HepG2 (cell line): ENCODE measurements around the gene TEX19. TPM values are rescaled to one million over a fixed set of nuclear protein-coding genes. Genes with fewer than 3 reads are reported as not detected.

ENCODE experiments used
- ETV5 ChIP-seq: IDR thresholded peaks from 2 replicates; pipeline ENCODE4 v1.6.1; 2018; ENCODE audit warnings: missing biosample characterization, missing genetic modification reagents, inconsistent platforms, borderline replicate concordance
- FOSL2 ChIP-seq: sonication (generic); formaldehyde crosslinking; IDR thresholded peaks from 2 replicates; pipeline ENCODE4 v1.4.0; 2020; ENCODE audit warnings: missing genetic modification reagents
- HMG20A ChIP-seq: IDR thresholded peaks from 2 replicates; pipeline ENCODE4 v1.6.1; 2016; ENCODE audit warnings: borderline replicate concordance
- KMT2A ChIP-seq: sonication (generic); formaldehyde crosslinking; IDR thresholded peaks from 2 replicates; pipeline ENCODE4 v1.4.0; 2020; ENCODE audit warnings: missing genetic modification reagents
- SMC3 ChIP-seq: IDR thresholded peaks from 2 replicates; pipeline ENCODE4 v1.6.1; 2011; ENCODE audit warnings: low read length, improper control_type of control experiment
- SNAPC4 ChIP-seq: sonication (generic); formaldehyde crosslinking; IDR thresholded peaks from 2 replicates; pipeline ENCODE4 v1.4.0; 2020; ENCODE audit warnings: mild to moderate bottlenecking, missing genetic modification reagents
- SNAPC5 ChIP-seq: sonication (generic); formaldehyde crosslinking; IDR thresholded peaks from 2 replicates; pipeline ENCODE4 v1.8.1; 2023; ENCODE audit warnings: mild to moderate bottlenecking, missing genetic modification reagents, borderline replicate concordance
- ZNF574 ChIP-seq: sonication (generic); formaldehyde crosslinking; IDR thresholded peaks from 2 replicates; pipeline ENCODE4 v1.4.0; 2020; ENCODE audit warnings: missing genetic modification reagents
- polyA plus RNA-seq, 8 experiments: library from polyadenylated mRNA; depleted of rRNA in 3 of 8; stranded (reverse) in 7 of 8; unstranded in 1 of 8; fragments of >200 nt; fragmentation: Illumina TruSeq in 4 of 8; extraction: Trizol in 4 of 8; gene quantifications; 2 replicates each; pipeline versions ENCODE4 v1.2.1 to v1.2.3, GENCODE V29; 2011 to 2016; ENCODE audit warnings: low read depth in 4 of 8, missing spikeins in 1 of 8, mixed read lengths in 1 of 8; ENCODE audit not compliant: insufficient read depth in 1 of 8
- total RNA-seq, 5 experiments: library from RNA; depleted of rRNA; stranded (reverse); fragments of >200 nt; fragmentation: Illumina TruSeq; extraction: Trizol; gene quantifications; 2 replicates each; pipeline ENCODE4 v1.2.3, GENCODE V29; 2016; ENCODE audit warnings: low read depth in 1 of 5
- TF ChIP-seq, protein P1 (sequence below): sonication (generic); formaldehyde crosslinking; IDR thresholded peaks from 2 replicates; pipeline ENCODE4 v1.4.0; 2020; ENCODE audit warnings: missing genetic modification reagents, borderline replicate concordance
- TF ChIP-seq, protein P2 (sequence below): IDR thresholded peaks from 2 replicates; pipeline ENCODE4 v1.6.1; 2012; ENCODE audit warnings: low read length, improper control_type of control experiment
- TF ChIP-seq, protein P3 (sequence below): sonication (generic); formaldehyde crosslinking; IDR thresholded peaks from 2 replicates; pipeline ENCODE4 v1.4.0; 2020; ENCODE audit warnings: missing genetic modification reagents, mild to moderate bottlenecking, borderline replicate concordance

The TEX19 gene
- total and polyA plus RNA-seq, 2 of the 13 experiments (the other 11 are each of a cell fraction or from before 2014, with no cell fraction given), result 1.3 to 6.0 TPM

- TF ChIP-seq SNAPC4 (CRISPR knock-in tag), result peak; percentile 99
- peak; percentile 62 for TF ChIP-seq FOSL2 (CRISPR knock-in tag)
- TF ChIP-seq HMG20A (CRISPR knock-in tag), result no peak
- 0 out of 2 replicates have a peak, but pooled peaks have one; percentile 26 for TF ChIP-seq ETV5 (CRISPR knock-in tag)
- TF ChIP-seq, protein P1, sequence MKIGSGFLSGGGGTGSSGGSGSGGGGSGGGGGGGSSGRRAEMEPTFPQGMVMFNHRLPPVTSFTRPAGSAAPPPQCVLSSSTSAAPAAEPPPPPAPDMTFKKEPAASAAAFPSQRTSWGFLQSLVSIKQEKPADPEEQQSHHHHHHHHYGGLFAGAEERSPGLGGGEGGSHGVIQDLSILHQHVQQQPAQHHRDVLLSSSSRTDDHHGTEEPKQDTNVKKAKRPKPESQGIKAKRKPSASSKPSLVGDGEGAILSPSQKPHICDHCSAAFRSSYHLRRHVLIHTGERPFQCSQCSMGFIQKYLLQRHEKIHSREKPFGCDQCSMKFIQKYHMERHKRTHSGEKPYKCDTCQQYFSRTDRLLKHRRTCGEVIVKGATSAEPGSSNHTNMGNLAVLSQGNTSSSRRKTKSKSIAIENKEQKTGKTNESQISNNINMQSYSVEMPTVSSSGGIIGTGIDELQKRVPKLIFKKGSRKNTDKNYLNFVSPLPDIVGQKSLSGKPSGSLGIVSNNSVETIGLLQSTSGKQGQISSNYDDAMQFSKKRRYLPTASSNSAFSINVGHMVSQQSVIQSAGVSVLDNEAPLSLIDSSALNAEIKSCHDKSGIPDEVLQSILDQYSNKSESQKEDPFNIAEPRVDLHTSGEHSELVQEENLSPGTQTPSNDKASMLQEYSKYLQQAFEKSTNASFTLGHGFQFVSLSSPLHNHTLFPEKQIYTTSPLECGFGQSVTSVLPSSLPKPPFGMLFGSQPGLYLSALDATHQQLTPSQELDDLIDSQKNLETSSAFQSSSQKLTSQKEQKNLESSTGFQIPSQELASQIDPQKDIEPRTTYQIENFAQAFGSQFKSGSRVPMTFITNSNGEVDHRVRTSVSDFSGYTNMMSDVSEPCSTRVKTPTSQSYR, result 0 out of 2 replicates have a peak, but pooled peaks have one; percentile 16
- TF ChIP-seq, protein P2, sequence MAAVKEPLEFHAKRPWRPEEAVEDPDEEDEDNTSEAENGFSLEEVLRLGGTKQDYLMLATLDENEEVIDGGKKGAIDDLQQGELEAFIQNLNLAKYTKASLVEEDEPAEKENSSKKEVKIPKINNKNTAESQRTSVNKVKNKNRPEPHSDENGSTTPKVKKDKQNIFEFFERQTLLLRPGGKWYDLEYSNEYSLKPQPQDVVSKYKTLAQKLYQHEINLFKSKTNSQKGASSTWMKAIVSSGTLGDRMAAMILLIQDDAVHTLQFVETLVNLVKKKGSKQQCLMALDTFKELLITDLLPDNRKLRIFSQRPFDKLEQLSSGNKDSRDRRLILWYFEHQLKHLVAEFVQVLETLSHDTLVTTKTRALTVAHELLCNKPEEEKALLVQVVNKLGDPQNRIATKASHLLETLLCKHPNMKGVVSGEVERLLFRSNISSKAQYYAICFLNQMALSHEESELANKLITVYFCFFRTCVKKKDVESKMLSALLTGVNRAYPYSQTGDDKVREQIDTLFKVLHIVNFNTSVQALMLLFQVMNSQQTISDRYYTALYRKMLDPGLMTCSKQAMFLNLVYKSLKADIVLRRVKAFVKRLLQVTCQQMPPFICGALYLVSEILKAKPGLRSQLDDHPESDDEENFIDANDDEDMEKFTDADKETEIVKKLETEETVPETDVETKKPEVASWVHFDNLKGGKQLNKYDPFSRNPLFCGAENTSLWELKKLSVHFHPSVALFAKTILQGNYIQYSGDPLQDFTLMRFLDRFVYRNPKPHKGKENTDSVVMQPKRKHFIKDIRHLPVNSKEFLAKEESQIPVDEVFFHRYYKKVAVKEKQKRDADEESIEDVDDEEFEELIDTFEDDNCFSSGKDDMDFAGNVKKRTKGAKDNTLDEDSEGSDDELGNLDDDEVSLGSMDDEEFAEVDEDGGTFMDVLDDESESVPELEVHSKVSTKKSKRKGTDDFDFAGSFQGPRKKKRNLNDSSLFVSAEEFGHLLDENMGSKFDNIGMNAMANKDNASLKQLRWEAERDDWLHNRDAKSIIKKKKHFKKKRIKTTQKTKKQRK, result no peak
- peak; percentile 30 for TF ChIP-seq SMC3
- peak; percentile 45; the same call in 1 of the 2 replicates for TF ChIP-seq ZNF574
- TF ChIP-seq, protein P3, sequence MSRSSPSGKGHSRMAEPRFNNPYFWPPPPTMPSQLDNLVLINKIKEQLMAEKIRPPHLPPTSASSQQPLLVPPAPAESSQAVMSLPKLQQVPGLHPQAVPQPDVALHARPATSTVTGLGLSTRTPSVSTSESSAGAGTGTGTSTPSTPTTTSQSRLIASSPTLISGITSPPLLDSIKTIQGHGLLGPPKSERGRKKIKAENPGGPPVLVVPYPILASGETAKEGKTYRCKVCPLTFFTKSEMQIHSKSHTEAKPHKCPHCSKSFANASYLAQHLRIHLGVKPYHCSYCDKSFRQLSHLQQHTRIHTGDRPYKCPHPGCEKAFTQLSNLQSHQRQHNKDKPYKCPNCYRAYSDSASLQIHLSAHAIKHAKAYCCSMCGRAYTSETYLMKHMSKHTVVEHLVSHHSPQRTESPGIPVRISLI (CRISPR knock-in tag), result no peak
- TF ChIP-seq KMT2A, result 0 out of 2 replicates have a peak, but pooled peaks have one; percentile 27
- TF ChIP-seq SNAPC5 (CRISPR knock-in tag), result peak; percentile 93
Measured at GRCh38 chr17:82358465-82359350, at the start of gene TEX19 (continued).
